Measurements from ENCODE around the gene ELFN2.

DNA sequence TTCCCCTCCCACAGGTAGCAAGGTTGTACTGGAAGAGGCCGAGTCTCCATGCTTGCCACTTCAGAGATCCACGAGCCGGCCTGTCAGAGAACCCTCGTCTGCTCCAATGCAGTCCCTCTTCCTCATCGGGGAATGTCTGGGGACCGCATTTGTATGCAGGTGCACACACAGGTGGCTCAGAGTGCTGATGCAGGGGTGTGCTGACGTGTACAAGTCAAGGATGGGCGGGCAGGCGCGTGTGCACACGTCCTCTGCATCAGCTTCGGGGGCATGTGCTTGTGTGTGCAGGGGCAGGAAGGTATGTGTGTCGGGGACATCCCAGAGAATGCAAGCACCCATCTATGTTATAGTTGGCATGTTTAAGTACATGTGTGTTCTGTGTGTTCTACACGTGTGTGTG lies 49.4 kb downstream of the ELFN2 start:
- TF ChIP-seq CTCF (IDR thresholded peaks at IDR 0.05; ENCODE audit: extremely low read depth in 1 of 2, insufficient read depth in 1 of 2, low read depth in 1 of 2, low read length in 2 of 2) (no peak), POLR2AphosphoS5 (IDR thresholded peaks at IDR 0.05; ENCODE audit: insufficient read depth, low read depth, low read length) (no peak), JUN (IDR thresholded peaks at IDR 0.05; ENCODE audit: borderline replicate concordance, insufficient read depth, insufficient read length, low read depth) (no peak), EZH2 (IDR thresholded peaks at IDR 0.05; ENCODE audit: borderline replicate concordance, low read depth, low read length, severe bottlenecking) (no peak), POLR2A (IDR thresholded peaks at IDR 0.05; ENCODE audit: low read depth, low read length) (no peak), FOS (IDR thresholded peaks at IDR 0.05; ENCODE audit: borderline replicate concordance, insufficient read depth, low read length) (no peak), GATA2 (IDR thresholded peaks at IDR 0.05; ENCODE audit: insufficient read depth, insufficient read length, low read depth, low read length) (no peak), MYC (IDR thresholded peaks at IDR 0.05; ENCODE audit: low read depth, low read length) (no peak), MAX (IDR thresholded peaks at IDR 0.05; ENCODE audit: insufficient read depth, insufficient read length) (no peak)

All from endothelial cell of umbilical vein (primary cell).